ENCODE data around the gene CNTN6. TPM values are rescaled to one million over a fixed set of nuclear protein-coding genes. Genes with fewer than 3 reads are reported as not detected.

The CNTN6 gene
- total and polyA plus RNA-seq, 2 experiments from 2014 or later = not detected

DNA sequence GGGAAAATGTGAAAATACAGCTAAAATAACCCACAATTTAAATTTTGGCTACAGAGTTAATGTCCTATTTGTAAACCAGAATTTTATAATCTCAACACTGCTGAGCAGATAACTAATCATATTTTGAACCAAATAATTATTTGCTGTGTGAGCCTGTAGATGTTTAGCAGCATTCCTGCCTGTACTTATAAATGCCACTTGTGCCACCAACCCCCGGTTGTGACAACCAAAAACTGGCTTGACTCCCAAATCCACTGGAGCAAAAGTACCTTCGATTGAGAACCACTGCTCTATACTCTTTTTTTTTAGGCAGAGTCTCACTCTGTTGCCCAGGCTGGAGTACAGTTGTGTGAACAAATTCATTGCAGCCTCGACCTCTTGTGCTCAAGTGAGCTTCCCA is 78.5 kb downstream of the CNTN6 start:
- Histone ChIP-seq H2AFZ (no peak overlapping the region), H3F3A (replicated peaks; ENCODE audit: low read depth) (no peaks in the 10 kb centered on the region), H3K4me2 (no peak overlapping the region), H3K4me3 (no peak overlapping the region), H4K20me1 (replicated peaks; ENCODE audit: insufficient read depth) (no peaks in the 10 kb centered on the region), H3K36me3 (ENCODE audit: insufficient read depth) (no peaks in the 10 kb centered on the region), H3K9me2 (ENCODE audit: insufficient read depth) (no peaks in the 10 kb centered on the region), H3K27me3 (ENCODE audit: insufficient read depth) (no peaks in the 10 kb centered on the region), H3K4me1 (ENCODE audit: insufficient read depth) (no peaks in the 10 kb centered on the region), H3K27ac (ENCODE audit: low read depth) (no peak overlapping the region), H3K79me2 (replicated peaks; ENCODE audit: insufficient read depth) (no peaks in the 10 kb centered on the region)
- DNase-seq (ENCODE audit: low spot score) (no peak), ATAC-seq (no peak)
- Mint-ChIP-seq H3K36me3 (ENCODE audit: low read depth) (peaks cover 53% of the 10 kb centered on the region), H3K9me3 (peaks cover 97% of the 10 kb centered on the region), H3K27me3 (ENCODE audit: insufficient read depth, low read depth, poor library complexity) (no peaks in the 10 kb centered on the region), H3K4me1 (no peaks in the 10 kb centered on the region), H3K4me3 (no peak overlapping the region), H3K27ac (no peak overlapping the region)
- no peak for TF ChIP-seq CTCF (conservative IDR thresholded peaks at IDR 0.05; ENCODE audit: low read depth in 2 of 2)
- TF ChIP-seq, protein P1, sequence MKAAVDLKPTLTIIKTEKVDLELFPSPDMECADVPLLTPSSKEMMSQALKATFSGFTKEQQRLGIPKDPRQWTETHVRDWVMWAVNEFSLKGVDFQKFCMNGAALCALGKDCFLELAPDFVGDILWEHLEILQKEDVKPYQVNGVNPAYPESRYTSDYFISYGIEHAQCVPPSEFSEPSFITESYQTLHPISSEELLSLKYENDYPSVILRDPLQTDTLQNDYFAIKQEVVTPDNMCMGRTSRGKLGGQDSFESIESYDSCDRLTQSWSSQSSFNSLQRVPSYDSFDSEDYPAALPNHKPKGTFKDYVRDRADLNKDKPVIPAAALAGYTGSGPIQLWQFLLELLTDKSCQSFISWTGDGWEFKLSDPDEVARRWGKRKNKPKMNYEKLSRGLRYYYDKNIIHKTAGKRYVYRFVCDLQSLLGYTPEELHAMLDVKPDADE (IDR thresholded peaks at IDR 0.05) = no peak
- no peak for TF ChIP-seq EZH2phosphoT487 (IDR thresholded peaks at IDR 0.05; ENCODE audit: unreplicated experiment)
- TF ChIP-seq ZNF114 (CRISPR knock-in tag; IDR thresholded peaks at IDR 0.05) = no peak
- TF ChIP-seq NANOG (IDR thresholded peaks at IDR 0.05; ENCODE audit: borderline replicate concordance) = no peak
- TF ChIP-seq, protein P2, sequence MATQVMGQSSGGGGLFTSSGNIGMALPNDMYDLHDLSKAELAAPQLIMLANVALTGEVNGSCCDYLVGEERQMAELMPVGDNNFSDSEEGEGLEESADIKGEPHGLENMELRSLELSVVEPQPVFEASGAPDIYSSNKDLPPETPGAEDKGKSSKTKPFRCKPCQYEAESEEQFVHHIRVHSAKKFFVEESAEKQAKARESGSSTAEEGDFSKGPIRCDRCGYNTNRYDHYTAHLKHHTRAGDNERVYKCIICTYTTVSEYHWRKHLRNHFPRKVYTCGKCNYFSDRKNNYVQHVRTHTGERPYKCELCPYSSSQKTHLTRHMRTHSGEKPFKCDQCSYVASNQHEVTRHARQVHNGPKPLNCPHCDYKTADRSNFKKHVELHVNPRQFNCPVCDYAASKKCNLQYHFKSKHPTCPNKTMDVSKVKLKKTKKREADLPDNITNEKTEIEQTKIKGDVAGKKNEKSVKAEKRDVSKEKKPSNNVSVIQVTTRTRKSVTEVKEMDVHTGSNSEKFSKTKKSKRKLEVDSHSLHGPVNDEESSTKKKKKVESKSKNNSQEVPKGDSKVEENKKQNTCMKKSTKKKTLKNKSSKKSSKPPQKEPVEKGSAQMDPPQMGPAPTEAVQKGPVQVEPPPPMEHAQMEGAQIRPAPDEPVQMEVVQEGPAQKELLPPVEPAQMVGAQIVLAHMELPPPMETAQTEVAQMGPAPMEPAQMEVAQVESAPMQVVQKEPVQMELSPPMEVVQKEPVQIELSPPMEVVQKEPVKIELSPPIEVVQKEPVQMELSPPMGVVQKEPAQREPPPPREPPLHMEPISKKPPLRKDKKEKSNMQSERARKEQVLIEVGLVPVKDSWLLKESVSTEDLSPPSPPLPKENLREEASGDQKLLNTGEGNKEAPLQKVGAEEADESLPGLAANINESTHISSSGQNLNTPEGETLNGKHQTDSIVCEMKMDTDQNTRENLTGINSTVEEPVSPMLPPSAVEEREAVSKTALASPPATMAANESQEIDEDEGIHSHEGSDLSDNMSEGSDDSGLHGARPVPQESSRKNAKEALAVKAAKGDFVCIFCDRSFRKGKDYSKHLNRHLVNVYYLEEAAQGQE (IDR thresholded peaks at IDR 0.05; ENCODE audit: unreplicated experiment) = no peak
- no peak for TF ChIP-seq STAT1 (IDR thresholded peaks at IDR 0.05; ENCODE audit: unreplicated experiment)
- TF ChIP-seq ZNF462 (CRISPR knock-in tag; IDR thresholded peaks at IDR 0.05) = no peak
- no peak for TF ChIP-seq ZNF331 (CRISPR knock-in tag; IDR thresholded peaks at IDR 0.05; ENCODE audit: low read depth)

Data from GM23338 (cell line).